Measurements from ENCODE around the gene IFNAR1. TPM values are rescaled to one million over a fixed set of nuclear protein-coding genes. Genes with fewer than 3 reads are reported as not detected.

Gene IFNAR1
- total RNA-seq, 4 donors from 2014 or later: 17.0 to 19.4 (median 19.0) TPM

DNA sequence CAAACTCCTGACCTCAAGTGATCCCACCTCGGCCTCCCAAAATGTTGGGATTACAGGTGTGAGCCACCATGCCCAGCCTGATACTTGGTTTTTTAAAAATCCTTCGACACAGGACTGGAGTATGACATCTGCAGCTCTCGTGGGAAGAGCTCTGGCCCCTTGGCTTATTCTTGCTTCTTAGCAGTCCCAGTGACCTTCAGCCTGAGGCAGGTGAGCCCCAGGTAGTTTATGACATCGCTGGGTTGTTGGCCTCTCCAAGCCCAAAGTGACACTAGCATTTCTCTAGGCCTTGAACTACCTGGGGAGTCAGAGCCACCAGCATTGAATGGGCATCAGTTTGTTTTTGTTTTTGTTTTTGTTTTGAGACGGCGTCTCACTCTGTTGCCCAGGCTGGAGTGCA is 62.5 kb downstream of the IFNAR1 start:
- TF ChIP-seq CTCF (IDR thresholded peaks at IDR 0.05) (no peak), POLR2A (IDR thresholded peaks at IDR 0.05) (no peak)
- WGBS, 2 donors: 91 to 97% methylated on average over 6 of the region's 6 CpGs
- DNase-seq (ENCODE audit: low spot score in 2 of 2): no peak
- intact Hi-C loops (cut with DNase I; ENCODE audit: low total_unique reads): no loop called here
- H3K4me3 ChIP-seq (ENCODE audit: low read depth, poor library complexity, severe bottlenecking): no peak overlapping the region

DNA sequence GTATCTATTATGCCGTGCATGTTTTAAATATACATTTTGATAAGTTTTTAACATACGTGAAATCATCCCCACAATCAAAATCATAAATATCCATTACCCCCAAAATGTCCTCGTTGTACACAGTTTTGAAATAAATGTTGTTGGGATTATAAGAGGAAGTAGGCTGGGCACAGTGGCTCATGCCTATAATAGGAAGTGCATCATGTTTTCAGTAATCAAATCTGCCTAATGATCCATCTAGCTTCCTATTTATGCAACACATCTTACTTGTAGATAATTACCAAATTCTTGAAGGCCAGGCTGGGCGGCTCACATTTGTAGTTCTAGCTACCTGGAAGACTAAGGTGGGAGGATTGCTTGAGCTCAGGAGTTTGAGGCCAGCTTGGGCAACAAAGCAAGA is 63.4 kb downstream of the IFNAR1 start:
- no peak overlapping the region for H3K4me3 ChIP-seq (ENCODE audit: low read depth, poor library complexity, severe bottlenecking)
- TF ChIP-seq POLR2A (IDR thresholded peaks at IDR 0.05) (no peak), CTCF (IDR thresholded peaks at IDR 0.05) (no peak)
- WGBS, 2 donors: 74 to 79% methylated on average over 4 of the region's 4 CpGs
- DNase-seq (ENCODE audit: low spot score in 2 of 2): no peak
- intact Hi-C loops (cut with DNase I; ENCODE audit: low total_unique reads): no loop called here

DNA sequence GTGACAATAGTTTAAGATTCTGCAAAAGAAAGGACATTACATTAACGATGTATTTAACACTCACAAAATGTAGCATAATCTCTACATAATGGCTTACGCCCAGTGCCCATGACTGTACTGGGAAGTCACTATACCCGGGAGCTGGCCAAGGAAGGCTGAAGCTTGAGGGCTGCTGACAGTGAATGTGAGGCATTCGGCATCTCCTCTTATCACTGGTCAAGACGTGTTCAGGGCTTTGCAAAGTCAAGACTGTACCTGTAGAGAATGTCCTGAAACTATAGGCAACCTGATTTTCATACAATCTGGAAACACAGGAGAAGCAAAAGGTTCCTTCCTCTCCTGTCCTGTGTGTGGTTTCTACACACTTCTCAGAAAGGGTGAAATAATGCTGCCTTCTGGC is 65.7 kb downstream of the IFNAR1 start:
- intact Hi-C loops (cut with DNase I; ENCODE audit: low total_unique reads): no loop called here
- TF ChIP-seq POLR2A (IDR thresholded peaks at IDR 0.05): no peak
- no peak for TF ChIP-seq CTCF (IDR thresholded peaks at IDR 0.05)
- WGBS, 2 donors: 50 to 58% methylated on average over 5 of the region's 5 CpGs
- H3K4me3 ChIP-seq (ENCODE audit: low read depth, poor library complexity, severe bottlenecking): no peak overlapping the region
- DNase-seq (ENCODE audit: low spot score in 2 of 2): no peak

DNA sequence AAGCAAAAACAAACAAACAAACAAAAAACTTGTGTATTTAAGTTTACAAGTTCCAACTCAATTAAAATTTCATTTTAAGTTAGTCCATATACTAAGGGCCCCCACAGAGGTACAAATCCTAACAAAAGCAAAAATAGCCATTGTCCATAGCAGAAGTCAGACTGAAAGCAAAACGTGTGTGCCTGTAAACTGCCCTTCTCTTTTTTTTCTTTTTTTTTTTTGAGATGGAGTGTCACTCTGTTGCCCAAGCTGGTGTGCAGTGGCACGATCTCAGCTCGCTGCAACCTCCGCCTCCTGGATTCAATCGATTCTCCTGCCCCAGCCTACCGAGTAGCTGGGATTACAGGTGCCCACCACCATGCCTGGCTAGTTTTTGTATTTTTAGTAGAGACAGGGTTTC is 66.9 kb downstream of the IFNAR1 start:
- WGBS, 2 donors: 87 to 92% methylated on average over 6 of the region's 6 CpGs
- no peak overlapping the region for H3K4me3 ChIP-seq (ENCODE audit: low read depth, poor library complexity, severe bottlenecking)
- intact Hi-C loops (cut with DNase I; ENCODE audit: low total_unique reads): no loop called here
- TF ChIP-seq POLR2A (IDR thresholded peaks at IDR 0.05) (no peak), CTCF (IDR thresholded peaks at IDR 0.05) (no peak)
- DNase-seq (ENCODE audit: low spot score in 2 of 2): no peak

GRCh38 chr21:33392284-33392985 is 67.7 kb downstream of the IFNAR1 start:
- TF ChIP-seq CTCF (IDR thresholded peaks at IDR 0.05): no peak
- TF ChIP-seq POLR2A (IDR thresholded peaks at IDR 0.05): no peak
- intact Hi-C loops (cut with DNase I; ENCODE audit: low total_unique reads): no loop called here
- H3K4me3 ChIP-seq (ENCODE audit: low read depth, poor library complexity, severe bottlenecking): no peak overlapping the region
- no peak for DNase-seq (ENCODE audit: low spot score in 2 of 2)
- 77 to 81% methylated on average over 11 of the region's 11 CpGs for WGBS, 2 donors

GRCh38 chr21:33393348-33393747 is 68.6 kb downstream of the IFNAR1 start:
- TF ChIP-seq CTCF (IDR thresholded peaks at IDR 0.05) (no peak), POLR2A (IDR thresholded peaks at IDR 0.05) (no peak)
- intact Hi-C loops (cut with DNase I; ENCODE audit: low total_unique reads): no loop called here
- WGBS, 2 donors: 55 to 71% methylated on average over 5 of the region's 5 CpGs

More at GRCh38 chr21:33393348-33393747, 68.6 kb downstream of the IFNAR1 start:
- DNase-seq (ENCODE audit: low spot score in 2 of 2): no peak
- no peak overlapping the region for H3K4me3 ChIP-seq (ENCODE audit: low read depth, poor library complexity, severe bottlenecking)
